Keratinocyte (primary cell): Measurements from ENCODE around the gene SLC39A8. TPM values are rescaled to one million over a fixed set of nuclear protein-coding genes. Genes with fewer than 3 reads are reported as not detected.

Experiments used
- DNase-seq: peaks from one replicate; pipeline ENCODE4 v3.0.0-alpha.2; 2011; ENCODE audit warnings: low read depth, missing footprints, low spot score
- FAIRE-seq: peaks from 2 replicates; lab custom pipeline; 2011; peaks lifted over from hg19 to GRCh38; lab: Jason Lieb, UNC
- H2AFZ ChIP-seq: 2 replicates; pipeline ENCODE4 v1.6.0; 2012; ENCODE audit warnings: low read length, control low read depth, inconsistent platforms; ENCODE audit not compliant: control insufficient read depth
- H3K27ac ChIP-seq: 2 replicates; pipeline ENCODE4 v1.5.1; 2011; ENCODE audit warnings: low read length; ENCODE audit not compliant: control insufficient read depth, insufficient read depth
- H3K27me3 ChIP-seq: 3 replicates; pipeline ENCODE4 v1.6.0; 2011; ENCODE audit warnings: low read length; ENCODE audit not compliant: control insufficient read depth, insufficient read depth; ENCODE audit errors: extremely low read depth
- H3K36me3 ChIP-seq, 2 experiments: 2 replicates in 1 of 2; 3 replicates in 1 of 2; pipeline ENCODE4 v1.5.1; 2011; ENCODE audit warnings: low read length in 2 of 2, mild to moderate bottlenecking in 1 of 2; ENCODE audit not compliant: control insufficient read depth in 2 of 2, insufficient read depth in 2 of 2; ENCODE audit errors: extremely low read depth in 1 of 2
- H3K4me1 ChIP-seq: 3 replicates; pipeline ENCODE4 v1.5.1; 2011; ENCODE audit warnings: low read length; ENCODE audit not compliant: control insufficient read depth, insufficient read depth; ENCODE audit errors: extremely low read depth
- H3K4me2 ChIP-seq: 3 replicates; pipeline ENCODE4 v1.6.0; 2011; ENCODE audit warnings: low read depth, low read length; ENCODE audit not compliant: control insufficient read depth, insufficient read depth; ENCODE audit errors: extremely low read depth
- H3K4me3 ChIP-seq, 3 experiments: fragments of 200-600 bp in 1 of 3; sonication (generic) in 1 of 3; 2 replicates in 2 of 3; 3 replicates in 1 of 3; pipeline ENCODE4 v1.5.1; 2011 to 2016; ENCODE audit warnings: low read length in 3 of 3, mild to moderate bottlenecking in 3 of 3, control low read depth in 2 of 3, inconsistent platforms in 1 of 3, low read depth in 1 of 3, mixed read lengths in 1 of 3, mixed run types in 1 of 3, moderate library complexity in 1 of 3; ENCODE audit not compliant: control insufficient read depth in 2 of 3, insufficient read depth in 2 of 3; ENCODE audit errors: extremely low read depth in 1 of 3
- H3K79me2 ChIP-seq: 2 replicates; pipeline ENCODE4 v1.6.0; 2012; ENCODE audit warnings: low read length; ENCODE audit not compliant: control insufficient read depth, insufficient read depth
- H3K9ac ChIP-seq: 3 replicates; pipeline ENCODE4 v1.6.0; 2011; ENCODE audit warnings: low read length; ENCODE audit not compliant: control insufficient read depth, insufficient read depth; ENCODE audit errors: extremely low read depth
- H3K9me1 ChIP-seq: 3 replicates; pipeline ENCODE4 v1.6.0; 2011; ENCODE audit warnings: low read length; ENCODE audit not compliant: control insufficient read depth, insufficient read depth; ENCODE audit errors: extremely low read depth
- H3K9me3 ChIP-seq: 2 replicates; pipeline ENCODE4 v1.5.1; 2012; ENCODE audit warnings: low read depth, low read length; ENCODE audit not compliant: control insufficient read depth
- H4K20me1 ChIP-seq: 3 replicates; pipeline ENCODE4 v1.6.0; 2011; ENCODE audit warnings: low read length; ENCODE audit not compliant: control insufficient read depth, insufficient read depth; ENCODE audit errors: extremely low read depth
- CTCF ChIP-seq, 3 experiments: IDR thresholded peaks in 1 of 3; conservative IDR thresholded peaks in 1 of 3; optimal IDR thresholded peaks in 1 of 3; 2 replicates in 2 of 3; 3 replicates in 1 of 3; pipeline versions ENCODE3 to v1.5.1; 2011; ENCODE audit warnings: low read length in 3 of 3, mild to moderate bottlenecking in 3 of 3, moderate library complexity in 2 of 3, control low read depth in 1 of 3, inconsistent platforms in 1 of 3; ENCODE audit not compliant: insufficient read depth in 2 of 3; ENCODE audit errors: extremely low read depth in 1 of 3
- EZH2 ChIP-seq: IDR thresholded peaks from one replicate; pipeline ENCODE4 v1.6.1; 2012; ENCODE audit warnings: inconsistent platforms, mild to moderate bottlenecking, low read length, moderate library complexity
- dilution Hi-C: fragments of 300-500 bp; cut with MboI; formaldehyde crosslinking; loops from one replicate; pipeline ENCODE4 v1.7.0; 2020; ENCODE audit warnings: low sequenced_read_pairs; ENCODE audit not compliant: extremely low pct_ligation_motif_present
- polyA plus RNA-seq, 5 experiments: library from polyadenylated mRNA; depleted of rRNA in 3 of 5; stranded (reverse) in 3 of 5; stranded (forward) in 1 of 5; unstranded in 1 of 5; fragments of >200 nt; gene quantifications; 1 replicate in 1 of 5; 2 replicates in 3 of 5; 3 replicates in 1 of 5; pipeline versions ENCODE4 v1.2.1 to v1.2.3, GENCODE V29; 2011 to 2012; ENCODE audit warnings: missing spikeins in 2 of 5, low read depth in 1 of 5, low replicate concordance in 1 of 5

Gene SLC39A8
- polyA plus RNA-seq, 1 donor (not counting 4 experiments of a cell fraction or from before 2014, with no cell fraction given): 7.5 TPM

GRCh38 chr4:102218656-102219055 is 126.6 kb downstream of the SLC39A8 start:
- no peaks in the 10 kb centered on the region for H3K36me3 ChIP-seq
- no peaks in the 10 kb centered on the region for H3K9me3 ChIP-seq
- dilution Hi-C loops: no loop called here
- no peak overlapping the region for H3K4me3 ChIP-seq
- TF ChIP-seq EZH2 (no peak), CTCF (optimal IDR thresholded peaks at IDR 0.05 in 1 of 3, IDR thresholded peaks at IDR 0.05 in 1 of 3, conservative IDR thresholded peaks at IDR 0.05 in 1 of 3; ENCODE audit: extremely low read depth in 1 of 3, insufficient read depth in 2 of 3, low read length in 3 of 3) (no peak)
- no peaks in the 10 kb centered on the region for H3K79me2 ChIP-seq
- peaks cover 6% of the 10 kb centered on the region for H3K27me3 ChIP-seq
- no peak overlapping the region for H3K9ac ChIP-seq
- DNase-seq: no peak
- no peak overlapping the region for H3K4me2 ChIP-seq
- H4K20me1 ChIP-seq: no peaks in the 10 kb centered on the region
- H2AFZ ChIP-seq: no peak overlapping the region
- H3K4me1 ChIP-seq: no peaks in the 10 kb centered on the region
- no peak overlapping the region for H3K27ac ChIP-seq
- no peak for FAIRE-seq
- H3K9me1 ChIP-seq: no peaks in the 10 kb centered on the region

GRCh38 chr4:102217775-102218355 is 127.4 kb downstream of the SLC39A8 start:
- no peak for TF ChIP-seq EZH2
- no peak for TF ChIP-seq CTCF (optimal IDR thresholded peaks at IDR 0.05 in 1 of 3, IDR thresholded peaks at IDR 0.05 in 1 of 3, conservative IDR thresholded peaks at IDR 0.05 in 1 of 3; ENCODE audit: extremely low read depth in 1 of 3, insufficient read depth in 2 of 3, low read length in 3 of 3)
- H3K36me3 ChIP-seq: no peaks in the 10 kb centered on the region
- no peak overlapping the region for H3K27ac ChIP-seq
- no peaks in the 10 kb centered on the region for H3K4me1 ChIP-seq
- dilution Hi-C loops: no loop called here
- peaks cover 6% of the 10 kb centered on the region for H3K27me3 ChIP-seq
- FAIRE-seq (no peak), DNase-seq (no peak)
- H3K4me3 ChIP-seq: no peak overlapping the region
- H4K20me1 ChIP-seq: no peaks in the 10 kb centered on the region
- H3K9me1 ChIP-seq: no peaks in the 10 kb centered on the region
- no peaks in the 10 kb centered on the region for H3K79me2 ChIP-seq
- H3K9ac ChIP-seq: no peak overlapping the region
- no peak overlapping the region for H3K4me2 ChIP-seq
- H3K9me3 ChIP-seq: no peaks in the 10 kb centered on the region
- no peak overlapping the region for H2AFZ ChIP-seq
